Measurements from ENCODE around the gene SKP1. TPM values are rescaled to one million over a fixed set of nuclear protein-coding genes. Genes with fewer than 3 reads are reported as not detected.

Gene SKP1
- total RNA-seq, 1 experiment from 2014 or later: 245 TPM

GRCh38 chr5:134125039-134126015, 51.4 kb downstream of the SKP1 start:
- RAD21 ChIA-PET (ENCODE audit: low non-redundant PET in 1 of 2, low total read pairs in 2 of 2, uncharacterized antibody in 2 of 2, unreplicated experiment in 2 of 2): interaction anchor here in 1 of 2 experiments (0.6 kb wide), 1 partner anchor 99 kb away, joined by 3 read pairs; no protein-coding TSS in a partner anchor

More at GRCh38 chr5:134125039-134126015, 51.4 kb downstream of the SKP1 start:
- Histone ChIP-seq H3K79me2 (ENCODE audit: insufficient read depth, low read length) (0 out of 2 replicates have a peak, but pooled peaks cover 5% of the 10 kb centered on the region), H3K4me3 (replicated peaks in 1 of 2; ENCODE audit: low read depth in 1 of 2, low read length in 2 of 2) (peak overlapping the region in 1 of 2 experiments; percentile 1; a peak in 1 of 4 replicates), H3K4me1 (ENCODE audit: control insufficient read depth in 1 of 2, insufficient read depth in 2 of 2, low read length in 2 of 2) (peaks cover 22 to 37% of the 10 kb centered on the region in 2 experiments), H3K9me2 (ENCODE audit: insufficient read depth) (no peaks in the 10 kb centered on the region), H3K9me3 (ENCODE audit: control insufficient read depth in 1 of 2, insufficient read depth in 1 of 2, low read depth in 1 of 2, low read length in 2 of 2) (no peaks in the 10 kb centered on the region), H2AFZ (ENCODE audit: low read depth, low read length, poor library complexity, severe bottlenecking) (no peak overlapping the region), H3K27me3 (ENCODE audit: insufficient read depth, low read length) (no peaks in the 10 kb centered on the region), H3K27ac (ENCODE audit: low read depth, low read length) (peak overlapping the region; percentile 41), H3K36me3 (ENCODE audit: control insufficient read depth in 1 of 2, insufficient read depth in 2 of 2, low read length in 2 of 2) (no peaks in the 10 kb centered on the region; a peak in 1 of 4 replicates), H4K20me1 (ENCODE audit: insufficient read depth) (no peaks in the 10 kb centered on the region), H3K9ac (ENCODE audit: low read length) (peak overlapping the region; percentile 41), H3K4me2 (ENCODE audit: low read length) (peak overlapping the region; percentile 73)
- CTCF ChIA-PET: interaction anchor here (0.6 to 1.8 kb wide), 6 partner anchors 9 to 665 kb away, joined by 3 to 8 read pairs (median 4); partner anchors contain the start of gene TCF7
- BruUV-seq (replicated peaks): no TSS peak
- POLR2A ChIA-PET: interaction anchor here (1.0 kb wide), 1 partner anchor 8 kb away, joined by 3 read pairs; no protein-coding TSS in a partner anchor
- ATAC-seq: peak; percentile 84
- intact Hi-C loops (cut with micrococcal nuclease): loop anchor here (5.0 kb wide), 1 partner anchor 88 kb away; no protein-coding TSS in a partner anchor
- TF ChIP-seq POLR2AphosphoS5 (IDR thresholded peaks at IDR 0.05; ENCODE audit: low read depth, low read length): peak; percentile 65
- peak; percentile 87 for TF ChIP-seq JUND (IDR thresholded peaks at IDR 0.05)
- peak; percentile 83; the same call in 1 of the 2 replicates for TF ChIP-seq CBX3 (IDR thresholded peaks at IDR 0.05; ENCODE audit: low read depth)
- TF ChIP-seq FOSL1 (IDR thresholded peaks at IDR 0.05; ENCODE audit: low read depth): peak; percentile 82
- no peak for TF ChIP-seq ZFX (IDR thresholded peaks at IDR 0.05)
- TF ChIP-seq YY1 (IDR thresholded peaks at IDR 0.05; ENCODE audit: extremely low read depth, insufficient replicate concordance, low read depth, low read length): no peak
- TF ChIP-seq SIN3A (IDR thresholded peaks at IDR 0.05; ENCODE audit: low read depth): peak; percentile 68; the same call in 1 of the 2 replicates
- peak; percentile 81 for TF ChIP-seq SP1 (IDR thresholded peaks at IDR 0.05; ENCODE audit: low read depth)
- peak; percentile 56 for TF ChIP-seq MAX (IDR thresholded peaks at IDR 0.05)
- peak; percentile 87 for TF ChIP-seq EGR1 (IDR thresholded peaks at IDR 0.05; ENCODE audit: low read depth)
- no peak for TF ChIP-seq ZBTB33 (IDR thresholded peaks at IDR 0.05; ENCODE audit: extremely low read depth, insufficient replicate concordance, low read length)
- DNase-seq (ENCODE audit: low read depth, low spot score): peak; percentile 60
